Liver (tissue), 9 donors: ENCODE results near the gene PPP6R2. TPM values are rescaled to one million over a fixed set of nuclear protein-coding genes. Genes with fewer than 3 reads are reported as not detected.

Experiments
- DNase-seq: peaks from one replicate; pipeline ENCODE4 v3.0.0-alpha.2; 2017; ENCODE audit warnings: low spot score
- H3K27ac ChIP-seq, 2 donors: one replicate each; pipeline ENCODE4 v1.7.0; 2013; ENCODE audit warnings: inconsistent platforms in 2 of 2, low read length in 2 of 2, control low read depth in 1 of 2, low read depth in 1 of 2, mild to moderate bottlenecking in 1 of 2
- H3K27me3 ChIP-seq, 4 donors: one replicate each; pipeline versions ENCODE4 v1.6.1 to v1.7.0; 2013; ENCODE audit warnings: low read length in 3 of 4, inconsistent platforms in 1 of 4, mild to moderate bottlenecking in 1 of 4, moderate library complexity in 1 of 4; ENCODE audit not compliant: control insufficient read depth in 4 of 4, insufficient read depth in 4 of 4
- H3K36me3 ChIP-seq, 4 donors: one replicate each; pipeline versions ENCODE4 v1.6.1 to v1.7.0; 2013; ENCODE audit warnings: low read length in 3 of 4, mild to moderate bottlenecking in 3 of 4, low read depth in 1 of 4, moderate library complexity in 1 of 4; ENCODE audit not compliant: control insufficient read depth in 4 of 4, insufficient read depth in 3 of 4
- H3K4me1 ChIP-seq, 4 donors: one replicate each; pipeline versions ENCODE4 v1.6.1 to v1.7.0; 2013; ENCODE audit warnings: low read length in 3 of 4, mild to moderate bottlenecking in 3 of 4, moderate library complexity in 1 of 4; ENCODE audit not compliant: control insufficient read depth in 4 of 4, insufficient read depth in 4 of 4
- H3K4me3 ChIP-seq, 3 donors: one replicate each; pipeline versions ENCODE4 v1.6.1 to v1.7.0; 2013; ENCODE audit warnings: low read length in 3 of 3, control low read depth in 1 of 3, low read depth in 1 of 3, mild to moderate bottlenecking in 1 of 3
- H3K9ac ChIP-seq, 2 donors: one replicate each; pipeline ENCODE4 v1.7.0; 2013; ENCODE audit warnings: low read length in 2 of 2, mild to moderate bottlenecking in 2 of 2, moderate library complexity in 2 of 2, control low read depth in 1 of 2, low read depth in 1 of 2
- H3K9me3 ChIP-seq, 4 donors: one replicate each; pipeline versions ENCODE4 v1.6.1 to v1.7.0; 2013; ENCODE audit warnings: low read length in 3 of 4; ENCODE audit not compliant: control insufficient read depth in 4 of 4
- ATF3 ChIP-seq: IDR thresholded peaks from 2 replicates; pipeline ENCODE4 v1.6.1; 2016; ENCODE audit warnings: antibody characterized with exemption
- CTCF ChIP-seq: fragments of 150-350 bp; IDR thresholded peaks from 2 replicates; pipeline ENCODE4 v1.5.1; 2017; ENCODE audit warnings: improper control_type of control experiment, low read depth, low read length; ENCODE audit not compliant: missing input control
- EGR1 ChIP-seq, 2 donors: IDR thresholded peaks; 2 replicates each; pipeline ENCODE4 v1.6.1; 2016 to 2018; ENCODE audit warnings: antibody characterized with exemption in 2 of 2, low read depth in 2 of 2
- FOXA1 ChIP-seq: IDR thresholded peaks from 2 replicates; pipeline ENCODE4 v1.6.1; 2016; ENCODE audit warnings: antibody characterized with exemption
- FOXA2 ChIP-seq: IDR thresholded peaks from 2 replicates; pipeline ENCODE4 v1.6.1; 2016; ENCODE audit warnings: antibody characterized with exemption
- GABPA ChIP-seq, 2 donors: IDR thresholded peaks in 1 of 2; conservative IDR thresholded peaks in 1 of 2; 2 replicates each; pipeline ENCODE4 v1.6.1; 2016; ENCODE audit warnings: antibody characterized with exemption in 2 of 2, mild to moderate bottlenecking in 1 of 2, moderate library complexity in 1 of 2
- HNF4A ChIP-seq, 2 donors: conservative IDR thresholded peaks; 2 replicates each; pipeline ENCODE4 v1.6.1; 2016; ENCODE audit warnings: antibody characterized with exemption in 2 of 2, mild to moderate bottlenecking in 2 of 2
- HNF4G ChIP-seq: IDR thresholded peaks from 2 replicates; pipeline ENCODE4 v1.6.1; 2016; ENCODE audit warnings: antibody characterized with exemption
- JUND ChIP-seq, 2 donors: IDR thresholded peaks; 2 replicates each; pipeline ENCODE4 v1.6.1; 2016; ENCODE audit warnings: antibody characterized with exemption in 2 of 2
- MAX ChIP-seq: IDR thresholded peaks from 2 replicates; pipeline ENCODE4 v1.6.1; 2016; ENCODE audit warnings: antibody characterized with exemption
- NR2F2 ChIP-seq: IDR thresholded peaks from 2 replicates; pipeline ENCODE4 v1.6.1; 2016; ENCODE audit warnings: antibody characterized with exemption
- RAD21 ChIP-seq, 2 donors: IDR thresholded peaks; 2 replicates each; pipeline ENCODE4 v1.6.1; 2016; ENCODE audit warnings: antibody characterized with exemption in 2 of 2, mild to moderate bottlenecking in 2 of 2
- RXRA ChIP-seq, 2 donors: IDR thresholded peaks; 2 replicates each; pipeline ENCODE4 v1.6.1; 2017 to 2018; ENCODE audit warnings: antibody characterized with exemption in 2 of 2, mild to moderate bottlenecking in 1 of 2
- SP1 ChIP-seq: IDR thresholded peaks from 2 replicates; pipeline ENCODE4 v1.6.1; 2018; ENCODE audit warnings: antibody characterized with exemption, mild to moderate bottlenecking
- TAF1 ChIP-seq: conservative IDR thresholded peaks from 2 replicates; pipeline ENCODE4 v1.6.1; 2016; ENCODE audit warnings: antibody characterized with exemption, mild to moderate bottlenecking
- YY1 ChIP-seq: IDR thresholded peaks from 2 replicates; pipeline ENCODE4 v1.6.1; 2016; ENCODE audit warnings: antibody characterized with exemption, mild to moderate bottlenecking
- WGBS: extraction: QIAGEN DNeasy Blood & Tissue Kit; methylation state at CpG from one replicate; pipeline ENCODE4 v1.1.7; 2013; 5-methylcytosine and 5-hydroxymethylcytosine counted together
- polyA plus RNA-seq, 2 donors: library from polyadenylated mRNA; stranded (reverse) in 1 of 2; unstranded in 1 of 2; fragments of 200-250 nt in 1 of 2; fragments of >200 nt in 1 of 2; fragmentation: Nextera tagmentation in 1 of 2; extraction: Ambion mirVana in 1 of 2; gene quantifications; one replicate each; pipeline versions ENCODE4 v1.2.1 to v1.2.3, GENCODE V29; 2013 to 2015
- total RNA-seq, 2 donors: library from RNA; depleted of rRNA; stranded (reverse); fragments of >200 nt; gene quantifications; one replicate each; pipeline ENCODE4 v1.2.3, GENCODE V29; 2014
- TF ChIP-seq, protein P1 (sequence below): IDR thresholded peaks from 2 replicates; pipeline ENCODE4 v1.6.1; 2016; ENCODE audit warnings: antibody characterized with exemption, mild to moderate bottlenecking
- TF ChIP-seq, protein P2 (sequence below): IDR thresholded peaks from 2 replicates; pipeline ENCODE4 v1.6.1; 2016; ENCODE audit warnings: antibody characterized with exemption
- donor health status: healthy.
- donor health status: healthy.
- donor health status: healthy.
- donor health status: healthy.
- donor health status: healthy.

PPP6R2 gene
- total and polyA plus RNA-seq, 4 donors: 28.8 to 117 (median 47.2) TPM

GRCh38 chr22:50348058-50348457 is 4.9 kb downstream of the PPP6R2 start:
- Histone ChIP-seq H3K27ac (no peak overlapping the region), H3K27me3 (no peaks in the 10 kb centered on the region), H3K4me1 (peaks cover 0 to 10% (median 6%) of the 10 kb centered on the region in 4 donors), H3K4me3 (no peak overlapping the region), H3K36me3 (peaks cover 0 to 7% (median 1%) of the 10 kb centered on the region in 4 donors), H3K9me3 (no peaks in the 10 kb centered on the region), H3K9ac (no peak overlapping the region)
- WGBS: 64% methylated on average over 2 of the region's 2 CpGs
- no peak for DNase-seq
- TF ChIP-seq FOXA2: no peak
- TF ChIP-seq RXRA (IDR thresholded peaks at IDR 0.05): no peak
- TF ChIP-seq, protein P1, sequence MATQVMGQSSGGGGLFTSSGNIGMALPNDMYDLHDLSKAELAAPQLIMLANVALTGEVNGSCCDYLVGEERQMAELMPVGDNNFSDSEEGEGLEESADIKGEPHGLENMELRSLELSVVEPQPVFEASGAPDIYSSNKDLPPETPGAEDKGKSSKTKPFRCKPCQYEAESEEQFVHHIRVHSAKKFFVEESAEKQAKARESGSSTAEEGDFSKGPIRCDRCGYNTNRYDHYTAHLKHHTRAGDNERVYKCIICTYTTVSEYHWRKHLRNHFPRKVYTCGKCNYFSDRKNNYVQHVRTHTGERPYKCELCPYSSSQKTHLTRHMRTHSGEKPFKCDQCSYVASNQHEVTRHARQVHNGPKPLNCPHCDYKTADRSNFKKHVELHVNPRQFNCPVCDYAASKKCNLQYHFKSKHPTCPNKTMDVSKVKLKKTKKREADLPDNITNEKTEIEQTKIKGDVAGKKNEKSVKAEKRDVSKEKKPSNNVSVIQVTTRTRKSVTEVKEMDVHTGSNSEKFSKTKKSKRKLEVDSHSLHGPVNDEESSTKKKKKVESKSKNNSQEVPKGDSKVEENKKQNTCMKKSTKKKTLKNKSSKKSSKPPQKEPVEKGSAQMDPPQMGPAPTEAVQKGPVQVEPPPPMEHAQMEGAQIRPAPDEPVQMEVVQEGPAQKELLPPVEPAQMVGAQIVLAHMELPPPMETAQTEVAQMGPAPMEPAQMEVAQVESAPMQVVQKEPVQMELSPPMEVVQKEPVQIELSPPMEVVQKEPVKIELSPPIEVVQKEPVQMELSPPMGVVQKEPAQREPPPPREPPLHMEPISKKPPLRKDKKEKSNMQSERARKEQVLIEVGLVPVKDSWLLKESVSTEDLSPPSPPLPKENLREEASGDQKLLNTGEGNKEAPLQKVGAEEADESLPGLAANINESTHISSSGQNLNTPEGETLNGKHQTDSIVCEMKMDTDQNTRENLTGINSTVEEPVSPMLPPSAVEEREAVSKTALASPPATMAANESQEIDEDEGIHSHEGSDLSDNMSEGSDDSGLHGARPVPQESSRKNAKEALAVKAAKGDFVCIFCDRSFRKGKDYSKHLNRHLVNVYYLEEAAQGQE: no peak
- TF ChIP-seq GABPA (IDR thresholded peaks at IDR 0.05 in 1 of 2, conservative IDR thresholded peaks at IDR 0.05 in 1 of 2): no peak
- no peak for TF ChIP-seq RAD21 (IDR thresholded peaks at IDR 0.05)
- no peak for TF ChIP-seq SP1
- no peak for TF ChIP-seq FOXA1
- no peak for TF ChIP-seq CTCF
- no peak for TF ChIP-seq ATF3
- no peak for TF ChIP-seq MAX
- TF ChIP-seq YY1: no peak
- TF ChIP-seq, protein P2, sequence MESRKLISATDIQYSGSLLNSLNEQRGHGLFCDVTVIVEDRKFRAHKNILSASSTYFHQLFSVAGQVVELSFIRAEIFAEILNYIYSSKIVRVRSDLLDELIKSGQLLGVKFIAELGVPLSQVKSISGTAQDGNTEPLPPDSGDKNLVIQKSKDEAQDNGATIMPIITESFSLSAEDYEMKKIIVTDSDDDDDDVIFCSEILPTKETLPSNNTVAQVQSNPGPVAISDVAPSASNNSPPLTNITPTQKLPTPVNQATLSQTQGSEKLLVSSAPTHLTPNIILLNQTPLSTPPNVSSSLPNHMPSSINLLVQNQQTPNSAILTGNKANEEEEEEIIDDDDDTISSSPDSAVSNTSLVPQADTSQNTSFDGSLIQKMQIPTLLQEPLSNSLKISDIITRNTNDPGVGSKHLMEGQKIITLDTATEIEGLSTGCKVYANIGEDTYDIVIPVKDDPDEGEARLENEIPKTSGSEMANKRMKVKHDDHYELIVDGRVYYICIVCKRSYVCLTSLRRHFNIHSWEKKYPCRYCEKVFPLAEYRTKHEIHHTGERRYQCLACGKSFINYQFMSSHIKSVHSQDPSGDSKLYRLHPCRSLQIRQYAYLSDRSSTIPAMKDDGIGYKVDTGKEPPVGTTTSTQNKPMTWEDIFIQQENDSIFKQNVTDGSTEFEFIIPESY: no peak
- no peak for TF ChIP-seq JUND (IDR thresholded peaks at IDR 0.05)
- TF ChIP-seq TAF1: no peak
- no peak for TF ChIP-seq HNF4G
- TF ChIP-seq EGR1 (IDR thresholded peaks at IDR 0.05; ENCODE audit: low read depth in 2 of 2): no peak
- no peak for TF ChIP-seq NR2F2
- TF ChIP-seq HNF4A (conservative IDR thresholded peaks at IDR 0.05): no peak
